Measurements from ENCODE around the gene GLIS2.

Gene GLIS2

GRCh38 chr16:4338125-4338582 lies 22.3 kb downstream of the GLIS2 start:
- in situ Hi-C loops (cut with HindIII; ENCODE audit: low sequenced_read_pairs), result no loop called here
- no peak overlapping the region for H3K4me3 ChIP-seq (ENCODE audit: low read depth, low read length)
- no peak for DNase-seq (ENCODE audit: low read depth)
- TF ChIP-seq CTCF (IDR thresholded peaks at IDR 0.05; ENCODE audit: low read depth, low read length, missing control alignments), result no peak

- TF ChIP-seq CTCF (IDR thresholded peaks at IDR 0.05; ENCODE audit: low read depth, low read length, missing control alignments), result no peak
- no peak overlapping the region for H3K4me3 ChIP-seq (ENCODE audit: low read depth, low read length)
- DNase-seq (ENCODE audit: low read depth), result no peak
- in situ Hi-C loops (cut with HindIII; ENCODE audit: low sequenced_read_pairs), result no loop called here
Observed at GRCh38 chr16:4338712-4339299, 22.9 kb downstream of the GLIS2 start.

GRCh38 chr16:4339455-4339854 lies 23.6 kb downstream of the GLIS2 start:
- in situ Hi-C loops (cut with HindIII; ENCODE audit: low sequenced_read_pairs), result no loop called here

GRCh38 chr16:4339909-4340308 lies 24.0 kb downstream of the GLIS2 start:
- TF ChIP-seq CTCF (IDR thresholded peaks at IDR 0.05; ENCODE audit: low read depth, low read length, missing control alignments), result no peak
- no peak overlapping the region for H3K4me3 ChIP-seq (ENCODE audit: low read depth, low read length)
- in situ Hi-C loops (cut with HindIII; ENCODE audit: low sequenced_read_pairs), result no loop called here
- DNase-seq (ENCODE audit: low read depth), result no peak

More at GRCh38 chr16:4339455-4339854, 23.6 kb downstream of the GLIS2 start:
- H3K4me3 ChIP-seq (ENCODE audit: low read depth, low read length), result no peak overlapping the region
- no peak for DNase-seq (ENCODE audit: low read depth)
- TF ChIP-seq CTCF (IDR thresholded peaks at IDR 0.05; ENCODE audit: low read depth, low read length, missing control alignments), result no peak

- no peak overlapping the region for H3K4me3 ChIP-seq (ENCODE audit: low read depth, low read length)
- in situ Hi-C loops (cut with HindIII; ENCODE audit: low sequenced_read_pairs), result no loop called here
- DNase-seq (ENCODE audit: low read depth), result no peak
- TF ChIP-seq CTCF (IDR thresholded peaks at IDR 0.05; ENCODE audit: low read depth, low read length, missing control alignments), result no peak
Observed at GRCh38 chr16:4340443-4340842, 24.6 kb downstream of the GLIS2 start.

- TF ChIP-seq CTCF (IDR thresholded peaks at IDR 0.05; ENCODE audit: low read depth, low read length, missing control alignments), result no peak
- no peak overlapping the region for H3K4me3 ChIP-seq (ENCODE audit: low read depth, low read length)
- in situ Hi-C loops (cut with HindIII; ENCODE audit: low sequenced_read_pairs), result no loop called here
- DNase-seq (ENCODE audit: low read depth), result no peak
Observed at GRCh38 chr16:4341250-4341649, 25.4 kb downstream of the GLIS2 start.
